Sigmoid colon (tissue), 7 donors: ENCODE measurements around the gene POGLUT2. TPM values are rescaled to one million over a fixed set of nuclear protein-coding genes. Genes with fewer than 3 reads are reported as not detected.
"Not testable (repeated sequence)": the region's sequence is repeated elsewhere in the genome, so short reads cannot be mapped to it uniquely, and the experiment has no call there.

ENCODE experiments used
- DNase-seq: peaks from one replicate; pipeline ENCODE4 v3.0.0-alpha.2; 2019
- H3K27ac ChIP-seq, 4 donors: fragments of 200-600 bp; sonication (generic); one replicate each; pipeline ENCODE4 v1.5.1; 2016 to 2019; ENCODE audit warnings: mild to moderate bottlenecking in 1 of 4
- H3K27me3 ChIP-seq, 3 donors: fragments of 200-600 bp; sonication (generic); one replicate each; pipeline ENCODE4 v1.5.1; 2019; ENCODE audit warnings: mild to moderate bottlenecking in 1 of 3
- H3K36me3 ChIP-seq, 4 donors: fragments of 200-600 bp; sonication (generic); one replicate each; pipeline ENCODE4 v1.5.1; 2016 to 2019
- H3K4me1 ChIP-seq, 4 donors: fragments of 200-600 bp; sonication (generic); one replicate each; pipeline ENCODE4 v1.5.1; 2017 to 2019
- H3K4me3 ChIP-seq, 4 donors: fragments of 200-600 bp; sonication (generic); one replicate each; pipeline ENCODE4 v1.5.1; 2017 to 2019; ENCODE audit warnings: mild to moderate bottlenecking in 2 of 4, moderate library complexity in 1 of 4
- H3K9me3 ChIP-seq, 4 donors: fragments of 200-600 bp in 3 of 4; sonication (generic) in 3 of 4; one replicate each; pipeline versions ENCODE4 v1.5.1 to v1.6.1; 2013 to 2019
- CTCF ChIP-seq, 4 experiments: fragments of 450-650 bp in 3 of 4; fragments of 200-600 bp in 1 of 4; IDR thresholded peaks; one replicate each; pipeline ENCODE4 v1.5.1; 2016 to 2019; ENCODE audit warnings: antibody characterized with exemption in 4 of 4, mild to moderate bottlenecking in 3 of 4, moderate library complexity in 2 of 4
- EP300 ChIP-seq, 4 donors: sonication (generic); formaldehyde crosslinking; IDR thresholded peaks; one replicate each; pipeline ENCODE4 v1.6.1; 2017; ENCODE audit warnings: antibody characterized with exemption in 4 of 4
- POLR2A ChIP-seq, 2 donors: fragments of 450-650 bp; IDR thresholded peaks; one replicate each; pipeline ENCODE4 v1.6.1; 2016; ENCODE audit warnings: antibody characterized with exemption in 2 of 2, mild to moderate bottlenecking in 2 of 2, moderate library complexity in 2 of 2
- POLR2AphosphoS5 ChIP-seq, 4 donors: sonication (generic); formaldehyde crosslinking; IDR thresholded peaks; one replicate each; pipeline ENCODE4 v1.6.1; 2017; ENCODE audit warnings: antibody characterized with exemption in 4 of 4
- WGBS, 2 donors: extraction: QIAGEN DNeasy Blood & Tissue Kit; methylation state at CpG; one replicate each; pipeline ENCODE4 v1.1.7; 2013; 5-methylcytosine and 5-hydroxymethylcytosine counted together
- intact Hi-C: fragments of 100-400 bp; cut with DNase I; formaldehyde crosslinking; loops from one replicate; pipeline ENCODE4 v1.15.1; 2023
- polyA plus RNA-seq, 3 donors: library from polyadenylated mRNA; stranded (reverse); fragments of 200-250 nt; gene quantifications; one replicate each; pipeline ENCODE4 v1.2.3, GENCODE V29; 2013
- total RNA-seq, 4 donors: library from RNA; depleted of rRNA; stranded (reverse); fragments of >200 nt; gene quantifications; one replicate each; pipeline ENCODE4 v1.1.0, GENCODE V29; 2016
- donor health status: healthy with polysubstance abuse.
- donor health status: Bipolar disorder and iron deficiency.
- donor health status: healthy.

POGLUT2 gene
- total and polyA plus RNA-seq, 7 donors: 0.60 to 8.4 (median 3.1) TPM

- no peak for TF ChIP-seq CTCF (IDR thresholded peaks at IDR 0.05)
- no peak for TF ChIP-seq EP300 (IDR thresholded peaks at IDR 0.05)
- no peak for TF ChIP-seq POLR2A (IDR thresholded peaks at IDR 0.05)
- no peak for TF ChIP-seq POLR2AphosphoS5 (IDR thresholded peaks at IDR 0.05)
- Histone ChIP-seq H3K27ac (no peak overlapping the region), H3K4me3 (no peak overlapping the region), H3K27me3 (no peaks in the 10 kb centered on the region), H3K4me1 (no peaks in the 10 kb centered on the region), H3K36me3 (peaks cover 0 to 84% (median 4%) of the 10 kb centered on the region in 4 donors), H3K9me3 (no peaks in the 10 kb centered on the region)
- intact Hi-C loops: no loop called here
- WGBS, 2 donors: 93 to 95% methylated on average over 8 of the region's 8 CpGs
- no peak for DNase-seq
Observed at GRCh38 chr13:102788683-102789082, 10.1 kb downstream of the POGLUT2 start.

- intact Hi-C loops: no loop called here
- Histone ChIP-seq H3K36me3 (peaks cover 0 to 50% (median 0%) of the 10 kb centered on the region in 4 donors), H3K4me1 (no peaks in the 10 kb centered on the region), H3K4me3 (no peak overlapping the region), H3K27me3 (no peaks in the 10 kb centered on the region), H3K27ac (no peak overlapping the region), H3K9me3 (no peaks in the 10 kb centered on the region)
- no peak for DNase-seq
- no peak for TF ChIP-seq POLR2AphosphoS5 (IDR thresholded peaks at IDR 0.05)
- TF ChIP-seq POLR2A (IDR thresholded peaks at IDR 0.05): no peak
- no peak for TF ChIP-seq EP300 (IDR thresholded peaks at IDR 0.05)
- 82 to 91% methylated on average over 3 of the region's 3 CpGs for WGBS, 2 donors
Observed at GRCh38 chr13:102784483-102784882, 14.3 kb downstream of the POGLUT2 start.

DNA sequence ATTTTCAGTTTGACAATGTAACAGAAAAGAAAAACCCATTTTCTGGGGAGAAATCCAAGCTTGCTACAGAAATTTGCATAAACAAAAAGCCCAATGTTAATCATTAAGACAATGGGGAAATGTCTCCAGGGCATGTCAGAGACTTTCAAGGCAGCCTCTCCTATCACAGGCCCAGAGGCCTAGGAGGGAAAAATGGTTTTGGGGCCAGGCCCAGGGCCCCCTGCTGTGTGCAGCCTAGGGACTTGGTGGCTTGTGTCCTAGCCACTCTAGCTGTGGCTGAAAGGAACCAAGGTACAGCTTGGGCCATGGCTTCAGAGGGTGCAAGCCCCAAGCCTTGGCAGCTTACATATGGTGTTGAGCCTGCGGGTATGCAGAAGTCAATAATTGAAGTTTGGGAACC, 17.2 kb downstream of the POGLUT2 start:
- Histone ChIP-seq H3K27ac (no peak overlapping the region), H3K36me3 (peaks cover 0 to 24% (median 0%) of the 10 kb centered on the region in 4 donors), H3K4me1 (no peaks in the 10 kb centered on the region), H3K4me3 (no peak overlapping the region), H3K27me3 (no peaks in the 10 kb centered on the region), H3K9me3 (no peaks in the 10 kb centered on the region)
- no peak for TF ChIP-seq POLR2AphosphoS5 (IDR thresholded peaks at IDR 0.05)
- no peak for TF ChIP-seq EP300 (IDR thresholded peaks at IDR 0.05)
- no peak for TF ChIP-seq POLR2A (IDR thresholded peaks at IDR 0.05)
- no peak for TF ChIP-seq CTCF (IDR thresholded peaks at IDR 0.05)
- intact Hi-C loops: no loop called here
- WGBS, 2 donors: 96 to 99% methylated on average over 1 of the region's 1 CpG
- DNase-seq: no peak

DNA sequence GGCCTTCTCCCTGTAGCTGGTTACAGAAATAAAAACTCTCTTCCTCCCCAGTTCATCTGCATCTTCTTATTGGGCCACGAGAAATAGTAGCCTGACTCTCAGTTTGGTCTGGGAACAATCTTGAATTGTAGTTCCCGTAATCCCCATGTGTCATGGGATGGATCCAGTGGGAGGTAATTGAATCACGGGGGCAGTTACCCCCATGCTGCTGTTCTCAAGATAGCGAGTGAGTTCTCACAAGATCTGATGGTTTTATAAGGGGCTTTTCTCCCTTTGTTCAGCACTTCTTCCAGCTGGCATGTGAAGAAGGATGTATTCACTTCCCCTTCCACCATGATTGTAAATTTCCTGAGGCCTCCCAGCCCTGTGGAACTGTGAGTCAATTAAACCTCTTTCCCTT, 18.1 kb downstream of the POGLUT2 start:
- intact Hi-C loops, H3K27me3 ChIP-seq: not testable (repeated sequence)
- WGBS, 2 donors: 85 to 89% methylated on average over 4 of the region's 4 CpGs

GRCh38 chr13:102779436-102780159, 19.2 kb downstream of the POGLUT2 start:
- no peaks in the 10 kb centered on the region for H3K9me3 ChIP-seq
- 43 to 75% methylated on average over 5 of the region's 5 CpGs for WGBS, 2 donors
- TF ChIP-seq EP300 (IDR thresholded peaks at IDR 0.05) (no peak), POLR2AphosphoS5 (IDR thresholded peaks at IDR 0.05) (no peak), POLR2A (IDR thresholded peaks at IDR 0.05) (no peak), CTCF (IDR thresholded peaks at IDR 0.05) (no peak)
- no peak overlapping the region for H3K27ac ChIP-seq
- DNase-seq: no peak
- H3K27me3 ChIP-seq: no peaks in the 10 kb centered on the region
- peaks cover 0 to under 1% (median 0%) of the 10 kb centered on the region in 4 donors for H3K4me1 ChIP-seq
- no peak overlapping the region for H3K4me3 ChIP-seq
- intact Hi-C loops: no loop called here
- peaks cover 0 to 8% (median 0%) of the 10 kb centered on the region in 4 donors for H3K36me3 ChIP-seq

More for the DNA sequence above, 18.1 kb downstream of the POGLUT2 start:
- H3K4me1 ChIP-seq, H3K4me3 ChIP-seq, H3K9me3 ChIP-seq, H3K27ac ChIP-seq, DNase-seq: not testable (repeated sequence)
- peaks cover 0 to 15% (median 0%) of the 10 kb centered on the region in 4 donors for H3K36me3 ChIP-seq
